Mesenchymal stem cell (in vitro differentiated cells and primary cell): Measurements from ENCODE around the gene WFDC6.

Experiments used
- DNase-seq: peaks from one replicate; pipeline ENCODE4 v3.0.0-alpha.2; 2013
- H2AFZ ChIP-seq: one replicate; pipeline ENCODE4 v1.6.1; 2013; ENCODE audit warnings: low read depth, mild to moderate bottlenecking, control low read depth, inconsistent platforms, low read length, moderate library complexity
- H2AK5ac ChIP-seq: 2 replicates; pipeline ENCODE4 v1.6.1; 2013; ENCODE audit warnings: low read length, moderate library complexity, mild to moderate bottlenecking, inconsistent platforms; ENCODE audit not compliant: severe bottlenecking
- H2BK120ac ChIP-seq: one replicate; pipeline ENCODE4 v1.6.1; 2013; ENCODE audit warnings: low read depth, mild to moderate bottlenecking, inconsistent platforms, low read length, moderate library complexity
- H2BK12ac ChIP-seq, 2 experiments: one replicate each; pipeline ENCODE4 v1.6.1; 2013; ENCODE audit warnings: inconsistent platforms in 2 of 2, low read length in 2 of 2, mild to moderate bottlenecking in 2 of 2, moderate library complexity in 2 of 2, control low read depth in 1 of 2
- H2BK15ac ChIP-seq: one replicate; pipeline ENCODE4 v1.6.1; 2013; ENCODE audit warnings: mild to moderate bottlenecking, low read depth, inconsistent platforms; ENCODE audit not compliant: poor library complexity, severe bottlenecking
- H2BK5ac ChIP-seq: 2 replicates; pipeline ENCODE4 v1.6.1; 2013; ENCODE audit warnings: low read depth, mild to moderate bottlenecking, low read length, control low read depth, inconsistent platforms; ENCODE audit not compliant: poor library complexity, severe bottlenecking
- H3K14ac ChIP-seq, 2 experiments: one replicate each; pipeline ENCODE4 v1.6.1; 2013; ENCODE audit warnings: inconsistent platforms in 2 of 2, low read length in 2 of 2, control low read depth in 1 of 2, mild to moderate bottlenecking in 1 of 2, moderate library complexity in 1 of 2
- H3K18ac ChIP-seq, 2 experiments: one replicate each; pipeline ENCODE4 v1.6.1; 2013; ENCODE audit warnings: inconsistent platforms in 2 of 2, low read length in 2 of 2, control low read depth in 1 of 2, low read depth in 1 of 2, mild to moderate bottlenecking in 1 of 2
- H3K23ac ChIP-seq, 2 experiments: one replicate each; pipeline ENCODE4 v1.6.1; 2013; ENCODE audit warnings: inconsistent platforms in 2 of 2, low read length in 2 of 2, mild to moderate bottlenecking in 2 of 2, moderate library complexity in 2 of 2, control low read depth in 1 of 2
- H3K27ac ChIP-seq: 2 replicates; pipeline ENCODE4 v1.5.1; 2013; ENCODE audit warnings: mild to moderate bottlenecking, moderate library complexity, low read length, control low read depth, inconsistent platforms; ENCODE audit not compliant: poor library complexity, severe bottlenecking
- H3K27me3 ChIP-seq, 2 experiments: 2 replicates each; pipeline versions ENCODE4 v1.6.1 to v1.7.0; 2013; ENCODE audit warnings: low read length in 2 of 2, mild to moderate bottlenecking in 2 of 2, moderate library complexity in 2 of 2, control low read depth in 1 of 2, inconsistent platforms in 1 of 2; ENCODE audit not compliant: control insufficient read depth in 1 of 2, insufficient read depth in 1 of 2
- H3K36me3 ChIP-seq, 2 experiments: 2 replicates each; pipeline versions ENCODE4 v1.6.1 to v1.7.0; 2013; ENCODE audit warnings: low read length in 2 of 2, control low read depth in 1 of 2, inconsistent platforms in 1 of 2, low read depth in 1 of 2, mild to moderate bottlenecking in 1 of 2; ENCODE audit not compliant: insufficient read depth in 2 of 2, control insufficient read depth in 1 of 2
- H3K4ac ChIP-seq, 2 experiments: one replicate each; pipeline ENCODE4 v1.6.1; 2013; ENCODE audit warnings: inconsistent platforms in 2 of 2, low read length in 2 of 2, mild to moderate bottlenecking in 2 of 2, moderate library complexity in 2 of 2, control low read depth in 1 of 2, low read depth in 1 of 2
- H3K4me1 ChIP-seq: 2 replicates; pipeline ENCODE4 v1.6.1; 2013; ENCODE audit warnings: low read depth, low read length, control low read depth; ENCODE audit not compliant: control insufficient read depth, insufficient read depth
- H3K4me2 ChIP-seq: 2 replicates; pipeline ENCODE4 v1.6.1; 2013; ENCODE audit warnings: low read length, mild to moderate bottlenecking, inconsistent platforms; ENCODE audit not compliant: poor library complexity, severe bottlenecking
- H3K4me3 ChIP-seq, 2 experiments: 2 replicates each; pipeline versions ENCODE4 v1.5.1 to v1.7.0; 2013; ENCODE audit warnings: low read length in 2 of 2, mild to moderate bottlenecking in 2 of 2, control low read depth in 1 of 2, low read depth in 1 of 2; ENCODE audit not compliant: insufficient read depth in 1 of 2
- H3K79me1 ChIP-seq: replicated peaks from 2 replicates; pipeline ENCODE4 v1.6.1; 2013; ENCODE audit warnings: mild to moderate bottlenecking, control low read depth, low read length, inconsistent platforms; ENCODE audit not compliant: poor library complexity, severe bottlenecking
- H3K9ac ChIP-seq: 2 replicates; pipeline ENCODE4 v1.7.0; 2013; ENCODE audit warnings: mild to moderate bottlenecking, low read length, moderate library complexity
- H3K9me3 ChIP-seq: 2 replicates; pipeline ENCODE4 v1.7.0; 2013; ENCODE audit warnings: mild to moderate bottlenecking, low read length; ENCODE audit not compliant: control insufficient read depth
- H4K8ac ChIP-seq: one replicate; pipeline ENCODE4 v1.6.1; 2013; ENCODE audit warnings: inconsistent platforms, mild to moderate bottlenecking, low read length, moderate library complexity
- H4K91ac ChIP-seq: one replicate; pipeline ENCODE4 v1.6.1; 2013; ENCODE audit warnings: mild to moderate bottlenecking, low read length, inconsistent platforms
- WGBS: methylation state at CpG from one replicate; pipeline ENCODE4 v1.1.7; 2013; ENCODE audit warnings: mixed read lengths; 5-methylcytosine and 5-hydroxymethylcytosine counted together

The WFDC6 gene

GRCh38 chr20:45500022-45500421 lies 39.3 kb downstream of the WFDC6 start:
- DNase-seq, result no peak
- Histone ChIP-seq H3K4me3 (no peak overlapping the region), H3K23ac (no peak overlapping the region), H3K36me3 (no peaks in the 10 kb centered on the region), H3K14ac (no peak overlapping the region), H3K4me2 (no peak overlapping the region), H2BK12ac (no peak overlapping the region), H2AFZ (no peak overlapping the region), H3K4ac (no peak overlapping the region), H3K4me1 (no peaks in the 10 kb centered on the region), H3K18ac (no peak overlapping the region), H3K27ac (no peak overlapping the region), H4K91ac (no peak overlapping the region), H3K9me3 (no peaks in the 10 kb centered on the region), H2BK5ac (no peak overlapping the region), H2AK5ac (no peak overlapping the region), H3K27me3 (peaks cover 0 to 55% of the 10 kb centered on the region in 2 experiments), H3K9ac (no peak overlapping the region), H2BK120ac (no peak overlapping the region), H4K8ac (no peak overlapping the region), H2BK15ac (no peak overlapping the region), H3K79me1 (no peaks in the 10 kb centered on the region)
- 80% methylated on average over 6 of the region's 6 CpGs for WGBS

- Histone ChIP-seq H2BK12ac (no peak overlapping the region), H2AK5ac (no peak overlapping the region), H2BK5ac (no peak overlapping the region), H2BK15ac (no peak overlapping the region), H3K9ac (no peak overlapping the region), H3K4me3 (no peak overlapping the region), H4K8ac (no peak overlapping the region), H3K4ac (no peak overlapping the region), H3K14ac (no peak overlapping the region), H4K91ac (no peak overlapping the region), H3K4me2 (no peak overlapping the region), H3K27ac (no peak overlapping the region), H3K27me3 (peaks cover 0 to 49% of the 10 kb centered on the region in 2 experiments), H3K23ac (no peak overlapping the region), H3K9me3 (no peaks in the 10 kb centered on the region), H3K18ac (no peak overlapping the region), H3K4me1 (no peaks in the 10 kb centered on the region), H3K36me3 (no peaks in the 10 kb centered on the region), H2AFZ (no peak overlapping the region), H2BK120ac (no peak overlapping the region), H3K79me1 (no peaks in the 10 kb centered on the region)
- 78% methylated on average over 3 of the region's 3 CpGs for WGBS
- no peak for DNase-seq
Observed at GRCh38 chr20:45497971-45498494, 41.2 kb downstream of the WFDC6 start.

- Histone ChIP-seq H3K14ac (no peak overlapping the region), H4K91ac (no peak overlapping the region), H3K4me2 (no peak overlapping the region), H3K79me1 (no peaks in the 10 kb centered on the region), H3K4me1 (no peaks in the 10 kb centered on the region), H3K9me3 (no peaks in the 10 kb centered on the region), H3K4ac (no peak overlapping the region), H2BK12ac (no peak overlapping the region), H2BK15ac (no peak overlapping the region), H3K9ac (no peak overlapping the region), H4K8ac (no peak overlapping the region), H3K36me3 (no peaks in the 10 kb centered on the region), H2AFZ (no peak overlapping the region), H2BK120ac (no peak overlapping the region), H2BK5ac (no peak overlapping the region), H3K18ac (no peak overlapping the region), H3K27ac (no peak overlapping the region), H3K27me3 (peaks cover 0 to 45% of the 10 kb centered on the region in 2 experiments), H3K4me3 (no peak overlapping the region), H2AK5ac (no peak overlapping the region), H3K23ac (no peak overlapping the region)
- WGBS, result 82% methylated on average over 3 of the region's 3 CpGs
- no peak for DNase-seq
Observed at GRCh38 chr20:45496166-45496565, 43.1 kb downstream of the WFDC6 start.

- H3K36me3 ChIP-seq, result no peaks in the 10 kb centered on the region
- H3K79me1 ChIP-seq, result no peaks in the 10 kb centered on the region
- no peak overlapping the region for H2BK12ac ChIP-seq
- H4K91ac ChIP-seq, result no peak overlapping the region
- no peak overlapping the region for H3K23ac ChIP-seq
- peaks cover 0 to 39% of the 10 kb centered on the region in 2 experiments for H3K27me3 ChIP-seq
- no peak overlapping the region for H3K14ac ChIP-seq
- H3K9me3 ChIP-seq, result no peaks in the 10 kb centered on the region
- no peak overlapping the region for H2AK5ac ChIP-seq
- H2BK5ac ChIP-seq, result no peak overlapping the region
- no peak for DNase-seq
- no peaks in the 10 kb centered on the region for H3K4me1 ChIP-seq
- WGBS, result 86% methylated on average over 1 of the region's 1 CpG
- no peak overlapping the region for H3K18ac ChIP-seq
- H3K4me2 ChIP-seq, result no peak overlapping the region
- H2BK15ac ChIP-seq, result no peak overlapping the region
- H2BK120ac ChIP-seq, result no peak overlapping the region
- H3K9ac ChIP-seq, result no peak overlapping the region
- no peak overlapping the region for H3K27ac ChIP-seq
- H2AFZ ChIP-seq, result no peak overlapping the region
- H3K4ac ChIP-seq, result no peak overlapping the region
- no peak overlapping the region for H4K8ac ChIP-seq
- no peak overlapping the region for H3K4me3 ChIP-seq
Observed at GRCh38 chr20:45495501-45495941, 43.8 kb downstream of the WFDC6 start.
